ENCODE results near the gene RTKN. TPM values are rescaled to one million over a fixed set of nuclear protein-coding genes. Genes with fewer than 3 reads are reported as not detected.
"Not testable (repeated sequence)": the region's sequence is repeated elsewhere in the genome, so short reads cannot be mapped to it uniquely, and the experiment has no call there.

Gene RTKN
- total RNA-seq, 1 donor from 2014 or later: 27.5 TPM

- H3K9me3 ChIP-seq: no peaks in the 10 kb centered on the region
- no peak overlapping the region for H3K4me3 ChIP-seq
- ATAC-seq (no peak), DNase-seq (no peak)
- no peaks in the 10 kb centered on the region for H3K36me3 ChIP-seq
- peaks cover 7% of the 10 kb centered on the region for H3K4me1 ChIP-seq
- TF ChIP-seq CTCF (IDR thresholded peaks at IDR 0.05): no peak
- intact Hi-C loops (cut with DNase I): no loop called here
- peaks cover 4% of the 10 kb centered on the region for H3K27me3 ChIP-seq (ENCODE audit: low read depth)
- H3K27ac ChIP-seq: no peak overlapping the region
Measured at GRCh38 chr2:74447230-74447999, 5.7 kb upstream of the RTKN start.

GRCh38 chr2:74444498-74445318 lies 3.0 kb upstream of the RTKN start:
- ATAC-seq: no peak
- H3K27me3 ChIP-seq (ENCODE audit: low read depth): peaks cover 17% of the 10 kb centered on the region
- H3K4me3 ChIP-seq: no peak overlapping the region
- DNase-seq: no peak
- no peak overlapping the region for H3K27ac ChIP-seq
- no peaks in the 10 kb centered on the region for H3K9me3 ChIP-seq
- intact Hi-C loops (cut with DNase I): no loop called here
- no peaks in the 10 kb centered on the region for H3K36me3 ChIP-seq
- H3K4me1 ChIP-seq: peaks cover 32% of the 10 kb centered on the region
- TF ChIP-seq CTCF (IDR thresholded peaks at IDR 0.05): no peak

- Histone ChIP-seq H3K27ac (peak overlapping the region; percentile 91), H3K4me3 (peak overlapping the region; percentile 64), H3K4me1 (peaks cover 50% of the 10 kb centered on the region), H3K27me3 (ENCODE audit: low read depth) (peaks cover 17% of the 10 kb centered on the region)
- ATAC-seq; H3K36me3 ChIP-seq; DNase-seq; intact Hi-C loops (cut with DNase I); H3K9me3 ChIP-seq: not testable (repeated sequence)
Measured at GRCh38 chr2:74442483-74443297, 953 bp upstream of the RTKN start.

GRCh38 chr2:74441170-74441689 lies 507 bp downstream of the RTKN start:
- DNase-seq: no peak
- Histone ChIP-seq H3K27ac (peak overlapping the region; percentile 91), H3K4me3 (peak overlapping the region; percentile 64), H3K4me1 (peaks cover 54% of the 10 kb centered on the region), H3K9me3 (no peaks in the 10 kb centered on the region), H3K36me3 (no peaks in the 10 kb centered on the region), H3K27me3 (ENCODE audit: low read depth) (peaks cover 17% of the 10 kb centered on the region)
- ATAC-seq: peak; percentile 47 to 60
- TF ChIP-seq CTCF (IDR thresholded peaks at IDR 0.05): no peak
- intact Hi-C loops (cut with DNase I): no loop called here

DNA sequence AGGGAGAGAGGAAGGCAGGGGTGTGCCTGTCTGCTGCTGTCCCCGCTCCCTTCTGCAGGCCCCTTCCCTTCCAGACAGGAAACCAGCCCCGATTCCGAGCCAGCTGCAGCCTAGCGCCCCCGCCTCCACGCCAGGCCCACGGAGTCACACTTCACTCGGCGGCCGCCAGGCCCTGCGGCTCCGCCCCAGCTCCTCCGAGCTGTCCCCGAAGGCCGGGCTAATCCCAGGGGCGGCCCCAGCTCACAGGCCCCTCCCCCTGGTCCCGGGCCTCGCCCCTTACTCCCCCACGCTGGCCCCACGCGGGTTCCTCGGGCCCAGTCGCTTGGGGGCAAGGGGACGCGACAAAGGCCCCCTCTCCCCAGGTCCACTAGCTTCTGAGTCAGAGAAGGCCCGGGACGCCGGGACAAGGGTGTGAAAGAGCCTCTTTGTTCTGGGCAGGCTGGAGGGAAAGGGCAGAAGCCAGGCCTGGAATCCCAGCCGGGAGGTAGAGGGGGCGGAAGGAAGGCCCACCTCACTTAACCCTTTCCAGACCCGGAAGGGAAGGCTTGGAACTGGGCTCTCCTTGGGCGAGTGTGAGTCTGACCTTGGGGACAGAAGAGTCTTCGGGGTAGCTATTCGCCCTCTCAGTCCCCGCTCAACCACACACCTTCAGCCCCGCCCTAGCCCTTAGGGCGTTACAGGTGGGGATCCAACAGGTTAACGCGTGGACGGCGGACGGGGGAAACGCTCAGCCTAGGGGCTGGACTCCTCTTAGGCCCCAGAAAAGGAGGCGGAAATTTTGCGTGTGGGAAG lies 1.2 kb downstream of the RTKN start:
- no peaks in the 10 kb centered on the region for H3K36me3 ChIP-seq
- intact Hi-C loops (cut with DNase I): no loop called here
- H3K27me3 ChIP-seq (ENCODE audit: low read depth): peaks cover 17% of the 10 kb centered on the region
- H3K4me3 ChIP-seq: peak overlapping the region; percentile 64
- H3K9me3 ChIP-seq: no peaks in the 10 kb centered on the region
- ATAC-seq (peak; percentile 93 to 94), DNase-seq (peak; percentile 87)
- peak overlapping the region; percentile 91 for H3K27ac ChIP-seq
- peak; percentile 28 for TF ChIP-seq CTCF (IDR thresholded peaks at IDR 0.05)
- H3K4me1 ChIP-seq: peaks cover 54% of the 10 kb centered on the region
